DOHH2 (cell line): ENCODE measurements around the gene ZBTB7C.

Experiments used
- H3F3A ChIP-seq: fragments of 200-600 bp; sonication (generic), shearing (Covaris generic); 2 replicates; pipeline ENCODE4 v1.6.0; 2016; ENCODE audit warnings: antibody characterized with exemption, mild to moderate bottlenecking; ENCODE audit not compliant: control insufficient read depth, insufficient read depth
- H3K27ac ChIP-seq: fragments of 200-600 bp; sonication (generic); 2 replicates; pipeline ENCODE4 v1.5.1; 2014; ENCODE audit warnings: low read depth, mild to moderate bottlenecking, low read length, moderate library complexity
- H3K27me3 ChIP-seq: fragments of 200-600 bp; sonication (generic); 2 replicates; pipeline ENCODE4 v1.6.1; 2014; ENCODE audit warnings: mild to moderate bottlenecking, low read length, mixed read lengths; ENCODE audit not compliant: control insufficient read depth
- H3K36me3 ChIP-seq: fragments of 200-600 bp; sonication (generic); 2 replicates; pipeline ENCODE4 v1.6.1; 2014; ENCODE audit warnings: mild to moderate bottlenecking, low read length, moderate library complexity, mixed read lengths; ENCODE audit not compliant: control insufficient read depth
- H3K4me1 ChIP-seq: fragments of 200-600 bp; sonication (generic); 2 replicates; pipeline ENCODE4 v1.6.1; 2014; ENCODE audit warnings: mild to moderate bottlenecking, low read length, mixed read lengths; ENCODE audit not compliant: control insufficient read depth
- H3K4me2 ChIP-seq: fragments of 200-600 bp; sonication (generic); 2 replicates; pipeline ENCODE4 v1.6.0; 2014; ENCODE audit warnings: mild to moderate bottlenecking, low read length, moderate library complexity
- H3K4me3 ChIP-seq: fragments of 200-600 bp; sonication (generic); 2 replicates; pipeline ENCODE4 v1.5.1; 2014; ENCODE audit warnings: mild to moderate bottlenecking, low read length, mixed read lengths
- H3K79me2 ChIP-seq: fragments of 200-600 bp; sonication (generic); 2 replicates; pipeline ENCODE4 v1.6.1; 2014; ENCODE audit warnings: mild to moderate bottlenecking, low read length, mixed read lengths; ENCODE audit not compliant: control insufficient read depth
- H3K9me2 ChIP-seq: fragments of 200-600 bp; sonication (generic); replicated peaks from 2 replicates; pipeline ENCODE4 v1.6.1; 2014; ENCODE audit warnings: mild to moderate bottlenecking, low read length, mixed read lengths; ENCODE audit not compliant: control insufficient read depth
- H3K9me3 ChIP-seq: fragments of 200-600 bp; sonication (generic); 2 replicates; pipeline ENCODE4 v1.6.1; 2014; ENCODE audit warnings: antibody characterized with exemption, low read length, mixed read lengths; ENCODE audit not compliant: control insufficient read depth, insufficient read depth
- H4K20me1 ChIP-seq: fragments of 200-600 bp; sonication (generic); 2 replicates; pipeline ENCODE4 v1.6.0; 2014; ENCODE audit warnings: low read depth, mild to moderate bottlenecking, antibody characterized with exemption, low read length, moderate library complexity; ENCODE audit not compliant: control insufficient read depth, insufficient read depth
- CTCF ChIP-seq: fragments of 200-600 bp; sonication (generic); IDR thresholded peaks from one replicate; pipeline ENCODE4 v1.5.1; 2014; ENCODE audit warnings: antibody characterized with exemption, mild to moderate bottlenecking, low read depth, low read length; ENCODE audit not compliant: poor library complexity, severe bottlenecking
- EZH2phosphoT487 ChIP-seq: fragments of 200-600 bp; sonication (generic); IDR thresholded peaks from 2 replicates; pipeline ENCODE4 v1.6.1; 2017; ENCODE audit warnings: borderline replicate concordance, mild to moderate bottlenecking, antibody characterized with exemption, low read length, moderate library complexity, mixed read lengths

The ZBTB7C gene

GRCh38 chr18:48074929-48075706 lies 334.1 kb downstream of the ZBTB7C start:
- Histone ChIP-seq H4K20me1 (no peaks in the 10 kb centered on the region), H3K27me3 (peaks cover 23% of the 10 kb centered on the region; the same call in 1 of the 2 replicates), H3K4me2 (no peak overlapping the region), H3K4me3 (no peak overlapping the region), H3K27ac (no peak overlapping the region), H3K9me2 (no peaks in the 10 kb centered on the region), H3K9me3 (no peaks in the 10 kb centered on the region), H3K36me3 (no peaks in the 10 kb centered on the region), H3K4me1 (no peaks in the 10 kb centered on the region), H3K79me2 (no peaks in the 10 kb centered on the region), H3F3A (no peaks in the 10 kb centered on the region)
- TF ChIP-seq CTCF (no peak), EZH2phosphoT487 (no peak)

- no peak for TF ChIP-seq EZH2phosphoT487
- Histone ChIP-seq H3F3A (no peaks in the 10 kb centered on the region), H3K4me3 (no peak overlapping the region)
These were observed 335.8 kb downstream of the ZBTB7C start for GRCh38 chr18:48073211-48073930.

GRCh38 chr18:48072428-48073204 lies 336.6 kb downstream of the ZBTB7C start:
- Histone ChIP-seq H3K9me3 (no peaks in the 10 kb centered on the region), H3K4me3 (no peak overlapping the region), H3K4me2 (no peak overlapping the region), H3K27me3 (peaks cover 28% of the 10 kb centered on the region; the same call in 1 of the 2 replicates), H4K20me1 (no peaks in the 10 kb centered on the region), H3K27ac (no peak overlapping the region), H3K9me2 (no peaks in the 10 kb centered on the region), H3K36me3 (no peaks in the 10 kb centered on the region), H3K79me2 (no peaks in the 10 kb centered on the region), H3K4me1 (no peaks in the 10 kb centered on the region), H3F3A (no peaks in the 10 kb centered on the region)
- TF ChIP-seq EZH2phosphoT487, result no peak
- TF ChIP-seq CTCF, result no peak

More at GRCh38 chr18:48073211-48073930, 335.8 kb downstream of the ZBTB7C start:
- H3K4me1 ChIP-seq, result no peaks in the 10 kb centered on the region
- H3K27ac ChIP-seq, result no peak overlapping the region
- no peaks in the 10 kb centered on the region for H3K9me3 ChIP-seq
- H3K9me2 ChIP-seq, result no peaks in the 10 kb centered on the region
- H3K79me2 ChIP-seq, result no peaks in the 10 kb centered on the region
- no peaks in the 10 kb centered on the region for H4K20me1 ChIP-seq
- peaks cover 28% of the 10 kb centered on the region; the same call in 1 of the 2 replicates for H3K27me3 ChIP-seq
- no peak overlapping the region for H3K4me2 ChIP-seq
- H3K36me3 ChIP-seq, result no peaks in the 10 kb centered on the region
